ENCODE measurements around the gene SENP5.

Gene SENP5

DNA sequence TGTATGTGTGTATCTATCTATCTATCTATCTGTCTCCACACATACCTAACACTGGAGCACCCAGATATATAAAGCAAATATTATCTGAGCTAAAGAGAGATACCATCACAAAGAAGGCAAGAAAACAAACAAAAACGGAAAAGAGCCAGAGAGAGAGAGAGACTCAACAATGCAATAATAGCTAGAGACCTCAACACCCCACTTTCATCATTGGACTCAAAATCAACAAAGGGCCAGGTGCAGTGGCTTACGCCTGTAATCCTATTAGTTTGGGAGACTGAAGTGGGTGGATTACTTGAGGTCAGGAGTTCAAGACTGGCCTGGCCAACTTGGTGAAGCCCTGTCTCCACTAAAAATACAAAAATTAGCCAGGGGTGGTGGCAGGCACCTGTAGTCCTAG, 51.2 kb downstream of the SENP5 start:
- H3K9me3 Mint-ChIP-seq, result peaks cover 11% of the 10 kb centered on the region
- H3K4me1 Mint-ChIP-seq, result no peaks in the 10 kb centered on the region
- H3K4me3 Mint-ChIP-seq, result no peak overlapping the region
- TF ChIP-seq, protein P1, sequence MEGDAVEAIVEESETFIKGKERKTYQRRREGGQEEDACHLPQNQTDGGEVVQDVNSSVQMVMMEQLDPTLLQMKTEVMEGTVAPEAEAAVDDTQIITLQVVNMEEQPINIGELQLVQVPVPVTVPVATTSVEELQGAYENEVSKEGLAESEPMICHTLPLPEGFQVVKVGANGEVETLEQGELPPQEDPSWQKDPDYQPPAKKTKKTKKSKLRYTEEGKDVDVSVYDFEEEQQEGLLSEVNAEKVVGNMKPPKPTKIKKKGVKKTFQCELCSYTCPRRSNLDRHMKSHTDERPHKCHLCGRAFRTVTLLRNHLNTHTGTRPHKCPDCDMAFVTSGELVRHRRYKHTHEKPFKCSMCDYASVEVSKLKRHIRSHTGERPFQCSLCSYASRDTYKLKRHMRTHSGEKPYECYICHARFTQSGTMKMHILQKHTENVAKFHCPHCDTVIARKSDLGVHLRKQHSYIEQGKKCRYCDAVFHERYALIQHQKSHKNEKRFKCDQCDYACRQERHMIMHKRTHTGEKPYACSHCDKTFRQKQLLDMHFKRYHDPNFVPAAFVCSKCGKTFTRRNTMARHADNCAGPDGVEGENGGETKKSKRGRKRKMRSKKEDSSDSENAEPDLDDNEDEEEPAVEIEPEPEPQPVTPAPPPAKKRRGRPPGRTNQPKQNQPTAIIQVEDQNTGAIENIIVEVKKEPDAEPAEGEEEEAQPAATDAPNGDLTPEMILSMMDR (IDR thresholded peaks at IDR 0.05; ENCODE audit: unreplicated experiment in 3 of 3), result no peak
- no peak overlapping the region for H3K27ac Mint-ChIP-seq
- H3K36me3 Mint-ChIP-seq (ENCODE audit: low read depth), result peaks cover 46% of the 10 kb centered on the region
- no peaks in the 10 kb centered on the region for H3K27me3 Mint-ChIP-seq (ENCODE audit: low read depth)

DNA sequence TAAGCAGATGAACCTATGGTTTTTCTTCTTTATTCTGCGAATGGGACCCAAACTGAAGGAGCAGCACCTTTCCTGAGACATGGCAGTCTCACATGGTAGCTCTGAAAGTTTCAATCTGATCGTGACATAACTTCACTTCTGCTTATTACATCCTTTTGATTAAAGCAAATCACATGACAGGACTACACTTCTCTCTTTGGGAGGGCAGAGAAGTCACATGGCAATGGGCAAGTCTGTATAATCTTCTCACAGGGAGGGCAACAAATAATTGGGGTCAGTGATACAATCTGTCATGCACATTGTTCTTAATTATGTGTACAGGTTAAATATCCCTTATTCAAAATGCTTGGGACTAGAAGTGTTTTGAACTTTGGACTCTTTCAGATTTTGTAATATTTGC, 53.0 kb downstream of the SENP5 start:
- H3K27ac Mint-ChIP-seq, result no peak overlapping the region
- H3K36me3 Mint-ChIP-seq (ENCODE audit: low read depth), result peaks cover 29% of the 10 kb centered on the region
- H3K4me3 Mint-ChIP-seq, result no peak overlapping the region
- no peaks in the 10 kb centered on the region for H3K27me3 Mint-ChIP-seq (ENCODE audit: low read depth)
- TF ChIP-seq, protein P1 (IDR thresholded peaks at IDR 0.05; ENCODE audit: unreplicated experiment in 3 of 3), result no peak
- peaks cover 7% of the 10 kb centered on the region for H3K9me3 Mint-ChIP-seq
- no peaks in the 10 kb centered on the region for H3K4me1 Mint-ChIP-seq

DNA sequence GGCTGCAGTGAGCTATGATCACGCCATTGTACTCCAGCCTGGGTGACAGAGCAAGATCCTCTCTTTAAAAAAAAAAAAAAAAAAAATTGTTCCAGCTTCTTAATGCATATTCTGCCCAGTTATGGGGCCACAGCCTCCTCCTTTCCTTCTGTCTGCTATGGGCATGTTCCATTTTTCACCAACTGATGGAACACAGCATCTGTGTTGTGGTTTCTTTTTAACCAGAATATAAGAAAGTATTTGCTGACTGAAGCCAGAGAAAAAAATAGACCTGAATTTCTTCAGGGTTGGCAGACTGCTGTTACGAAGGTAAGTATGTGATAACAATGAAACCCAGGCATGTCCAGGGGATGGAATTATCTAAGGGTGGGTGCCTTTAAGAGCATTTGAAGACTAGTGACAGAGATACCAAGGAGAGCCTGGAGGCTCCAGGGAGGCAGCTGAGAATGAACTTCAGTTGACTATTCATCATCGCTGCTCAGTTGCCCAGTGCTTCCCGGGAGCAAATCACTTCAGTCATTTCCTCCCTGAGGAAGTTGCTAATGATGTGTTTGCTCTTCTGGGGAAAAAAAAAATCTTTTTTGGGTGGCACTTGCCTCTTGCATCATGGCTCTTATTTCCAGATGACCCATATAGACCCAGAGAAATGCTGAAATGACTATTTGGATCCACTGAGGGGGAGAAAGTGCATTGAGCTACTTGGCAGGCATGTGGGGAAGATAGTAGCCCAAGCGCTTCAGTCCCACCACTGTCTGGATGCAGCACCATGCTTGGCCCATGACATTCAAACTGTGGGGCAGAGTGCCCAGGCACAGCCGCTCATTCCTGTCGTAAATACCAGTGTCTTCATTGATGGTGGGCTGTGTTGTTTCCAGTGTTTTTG, 60.1 kb downstream of the SENP5 start:
- no peaks in the 10 kb centered on the region for H3K4me1 Mint-ChIP-seq
- TF ChIP-seq, protein P1 (IDR thresholded peaks at IDR 0.05; ENCODE audit: unreplicated experiment in 3 of 3), result no peak
- no peak overlapping the region for H3K4me3 Mint-ChIP-seq
- peaks cover 38% of the 10 kb centered on the region for H3K36me3 Mint-ChIP-seq (ENCODE audit: low read depth)
- H3K27ac Mint-ChIP-seq, result no peak overlapping the region
- no peaks in the 10 kb centered on the region for H3K27me3 Mint-ChIP-seq (ENCODE audit: low read depth)
- no peaks in the 10 kb centered on the region for H3K9me3 Mint-ChIP-seq

DNA sequence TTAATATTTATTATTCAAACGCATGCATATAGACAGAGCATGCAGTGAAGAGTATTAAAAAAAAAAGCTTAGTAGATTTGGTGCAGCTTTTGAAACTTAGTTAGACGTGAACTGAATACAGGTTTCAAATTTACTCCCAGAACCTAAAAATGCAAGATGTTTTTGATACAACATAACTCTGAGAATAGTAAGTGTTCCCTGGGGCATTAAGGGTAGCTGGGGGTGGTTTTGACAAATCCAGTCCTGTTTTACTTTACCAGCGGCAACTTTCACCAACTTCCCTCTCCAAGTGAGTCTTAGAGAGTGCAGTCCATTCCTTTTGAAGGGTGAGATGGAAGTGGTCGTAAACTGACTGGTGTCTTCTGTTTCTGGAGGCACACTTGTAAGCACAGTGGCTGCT, 63.4 kb downstream of the SENP5 start:
- no peaks in the 10 kb centered on the region for H3K9me3 Mint-ChIP-seq
- peaks cover 56% of the 10 kb centered on the region for H3K36me3 Mint-ChIP-seq (ENCODE audit: low read depth)
- H3K4me1 Mint-ChIP-seq, result no peaks in the 10 kb centered on the region
- TF ChIP-seq, protein P1 (IDR thresholded peaks at IDR 0.05; ENCODE audit: unreplicated experiment in 3 of 3), result no peak
- no peak overlapping the region for H3K27ac Mint-ChIP-seq
- H3K4me3 Mint-ChIP-seq, result no peak overlapping the region
- H3K27me3 Mint-ChIP-seq (ENCODE audit: low read depth), result no peaks in the 10 kb centered on the region

DNA sequence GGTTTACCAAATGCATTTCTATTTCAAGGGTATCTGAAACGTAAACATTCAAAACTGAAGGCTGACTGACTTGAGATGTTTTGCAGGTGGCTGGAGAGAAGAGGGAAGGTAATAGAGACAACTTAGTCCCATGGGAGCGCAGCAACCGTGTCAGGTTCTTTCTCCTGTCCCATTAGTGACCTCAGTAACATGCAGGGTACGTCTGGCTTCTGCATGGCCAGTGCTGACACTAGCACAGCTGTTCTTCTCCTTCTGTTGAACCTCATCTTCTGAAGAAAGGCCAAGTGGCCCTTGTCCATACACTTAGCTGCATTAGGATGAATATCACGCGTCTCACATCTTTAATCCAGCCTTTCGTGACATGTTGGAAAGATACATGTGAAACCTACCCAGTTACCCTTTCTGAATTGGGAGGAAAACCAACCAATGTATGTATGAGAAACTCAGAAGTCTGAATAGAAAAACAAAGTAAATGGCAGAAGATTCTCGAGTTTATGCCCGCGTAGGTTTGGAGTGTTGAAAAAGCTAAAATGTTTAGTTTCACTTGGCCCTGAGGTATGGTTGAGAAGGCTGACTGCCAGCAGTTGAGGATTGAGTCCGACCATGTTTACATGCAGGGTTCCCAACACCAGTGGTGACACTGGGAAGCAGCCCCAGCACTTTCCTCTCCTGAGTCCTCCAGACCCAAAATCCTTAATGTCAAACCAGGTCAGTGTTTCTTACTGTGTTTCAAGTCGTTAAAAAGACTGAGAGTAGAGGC, 64.3 kb downstream of the SENP5 start:
- peaks cover 64% of the 10 kb centered on the region for H3K36me3 Mint-ChIP-seq (ENCODE audit: low read depth)
- no peaks in the 10 kb centered on the region for H3K4me1 Mint-ChIP-seq
- H3K27me3 Mint-ChIP-seq (ENCODE audit: low read depth), result no peaks in the 10 kb centered on the region
- H3K9me3 Mint-ChIP-seq, result no peaks in the 10 kb centered on the region
- H3K27ac Mint-ChIP-seq, result no peak overlapping the region
- TF ChIP-seq, protein P1 (IDR thresholded peaks at IDR 0.05; ENCODE audit: unreplicated experiment in 3 of 3), result no peak
- no peak overlapping the region for H3K4me3 Mint-ChIP-seq
